KMS-11 (cell line): ENCODE data around the gene VPS37B.

Source experiments
- H2AFZ ChIP-seq: fragments of 200-600 bp; sonication (generic); 2 replicates; pipeline ENCODE4 v1.6.1; 2016; ENCODE audit warnings: antibody characterized with exemption, mixed run types, low read depth
- H3K27ac ChIP-seq: fragments of 200-600 bp; sonication (generic); 2 replicates; pipeline ENCODE4 v1.6.1; 2016; ENCODE audit warnings: mild to moderate bottlenecking, mixed run types
- H3K27me3 ChIP-seq: fragments of 200-600 bp; sonication (generic); 2 replicates; pipeline ENCODE4 v1.6.1; 2017; ENCODE audit warnings: mild to moderate bottlenecking, low read depth, mixed run types, moderate library complexity; ENCODE audit not compliant: insufficient read depth
- H3K36me3 ChIP-seq: fragments of 200-600 bp; sonication (generic); 2 replicates; pipeline ENCODE4 v1.6.1; 2017; ENCODE audit warnings: mild to moderate bottlenecking, mixed run types; ENCODE audit not compliant: insufficient read depth
- H3K4me1 ChIP-seq: fragments of 200-600 bp; sonication (generic); 2 replicates; pipeline ENCODE4 v1.6.1; 2016; ENCODE audit warnings: mild to moderate bottlenecking, low read depth, mixed run types; ENCODE audit not compliant: poor library complexity, severe bottlenecking
- H3K4me2 ChIP-seq: fragments of 200-600 bp; sonication (generic); 2 replicates; pipeline ENCODE4 v1.7.0; 2016; ENCODE audit warnings: mild to moderate bottlenecking, mixed run types
- H3K4me3 ChIP-seq: fragments of 200-600 bp; sonication (generic); IDR thresholded peaks from 2 replicates; pipeline ENCODE4 v1.6.1; 2017; ENCODE audit warnings: low read depth, low read length, mixed read lengths; ENCODE audit not compliant: insufficient read depth
- H3K79me2 ChIP-seq: fragments of 200-600 bp; sonication (generic); 2 replicates; pipeline ENCODE4 v1.6.1; 2016; ENCODE audit warnings: low read depth, mixed run types; ENCODE audit not compliant: insufficient read depth
- H3K9ac ChIP-seq: fragments of 200-600 bp; sonication (generic); 2 replicates; pipeline ENCODE4 v1.6.1; 2016; ENCODE audit warnings: mild to moderate bottlenecking, mixed run types
- H4K20me1 ChIP-seq: fragments of 200-600 bp; sonication (generic); 2 replicates; pipeline ENCODE4 v1.6.1; 2016; ENCODE audit warnings: mild to moderate bottlenecking, mixed run types; ENCODE audit not compliant: insufficient read depth
- CTCF ChIP-seq: fragments of 200-600 bp; sonication (generic); conservative IDR thresholded peaks from 2 replicates; pipeline ENCODE4 v1.6.1; 2017; ENCODE audit warnings: low read depth, mild to moderate bottlenecking, antibody characterized with exemption, low read length, moderate library complexity, mixed read lengths

Gene VPS37B

GRCh38 chr12:122825773-122826724 is 69.9 kb downstream of the VPS37B start:
- Histone ChIP-seq H3K9ac (no peak overlapping the region), H3K4me2 (peak overlapping the region; percentile 18; the same call in 1 of the 2 replicates), H3K4me1 (no peaks in the 10 kb centered on the region), H3K4me3 (no peak overlapping the region), H3K79me2 (no peaks in the 10 kb centered on the region), H4K20me1 (no peaks in the 10 kb centered on the region), H3K27me3 (no peaks in the 10 kb centered on the region), H2AFZ (no peak overlapping the region), H3K27ac (no peak overlapping the region), H3K36me3 (no peaks in the 10 kb centered on the region)
- no peak for TF ChIP-seq CTCF

- Histone ChIP-seq H3K9ac (no peak overlapping the region), H3K4me3 (no peak overlapping the region), H3K27ac (no peak overlapping the region), H2AFZ (no peak overlapping the region), H4K20me1 (no peaks in the 10 kb centered on the region), H3K36me3 (no peaks in the 10 kb centered on the region), H3K4me1 (no peaks in the 10 kb centered on the region), H3K4me2 (no peak overlapping the region), H3K27me3 (no peaks in the 10 kb centered on the region), H3K79me2 (no peaks in the 10 kb centered on the region)
- no peak for TF ChIP-seq CTCF
Observed at GRCh38 chr12:122823429-122823828, 72.5 kb downstream of the VPS37B start.

GRCh38 chr12:122820838-122821271 is 75.1 kb downstream of the VPS37B start:
- Histone ChIP-seq H2AFZ (no peak overlapping the region), H3K4me1 (no peaks in the 10 kb centered on the region), H3K79me2 (no peaks in the 10 kb centered on the region), H3K4me3 (no peak overlapping the region), H3K27ac (no peak overlapping the region), H3K27me3 (no peaks in the 10 kb centered on the region), H4K20me1 (no peaks in the 10 kb centered on the region), H3K4me2 (no peak overlapping the region), H3K36me3 (no peaks in the 10 kb centered on the region), H3K9ac (no peak overlapping the region)
- no peak for TF ChIP-seq CTCF

- H4K20me1 ChIP-seq = no peaks in the 10 kb centered on the region
- no peak overlapping the region for H3K9ac ChIP-seq
- H3K27me3 ChIP-seq = no peaks in the 10 kb centered on the region
- no peaks in the 10 kb centered on the region for H3K4me1 ChIP-seq
- no peak overlapping the region for H2AFZ ChIP-seq
- H3K4me2 ChIP-seq = no peak overlapping the region
- no peak overlapping the region for H3K27ac ChIP-seq
- H3K4me3 ChIP-seq = no peak overlapping the region
- no peaks in the 10 kb centered on the region for H3K36me3 ChIP-seq
- no peak for TF ChIP-seq CTCF
- H3K79me2 ChIP-seq = no peaks in the 10 kb centered on the region
Observed at GRCh38 chr12:122820138-122820537, 75.8 kb downstream of the VPS37B start.
